H1 (cell line): ENCODE results near the gene ASGR1. TPM values are rescaled to one million over a fixed set of nuclear protein-coding genes. Genes with fewer than 3 reads are reported as not detected.

ENCODE experiments used
- CTCF ChIP-seq, 3 experiments: IDR thresholded peaks; 1 replicate in 2 of 3; 2 replicates in 1 of 3; pipeline versions ENCODE4 v1.5.1 to v1.6.1; 2011; ENCODE audit warnings: low read length in 3 of 3, mild to moderate bottlenecking in 3 of 3, inconsistent platforms in 2 of 3, low read depth in 1 of 3, moderate library complexity in 1 of 3; ENCODE audit not compliant: insufficient read depth in 1 of 3; ENCODE audit errors: control extremely low read depth in 1 of 3
- HDAC2 ChIP-seq, 2 experiments: fragments of 300-600 bp in 1 of 2; sonication (generic) in 1 of 2; IDR thresholded peaks; 2 replicates each; pipeline ENCODE4 v1.6.1; 2011 to 2012; ENCODE audit warnings: low read depth in 2 of 2, low read length in 2 of 2, mild to moderate bottlenecking in 2 of 2, moderate library complexity in 2 of 2, borderline replicate concordance in 1 of 2, inconsistent platforms in 1 of 2
- MAFK ChIP-seq: IDR thresholded peaks from 2 replicates; pipeline ENCODE4 v1.6.1; 2012; ENCODE audit warnings: low read depth, mild to moderate bottlenecking, improper control_type of control experiment, low read length
- POLR2A ChIP-seq, 2 experiments: IDR thresholded peaks; 1 replicate in 1 of 2; 2 replicates in 1 of 2; pipeline ENCODE4 v1.6.1; 2011; ENCODE audit warnings: low read depth in 2 of 2, low read length in 2 of 2, mild to moderate bottlenecking in 2 of 2; ENCODE audit errors: control extremely low read depth in 1 of 2
- RBBP5 ChIP-seq: IDR thresholded peaks from 2 replicates; pipeline ENCODE4 v1.7.1; 2012; ENCODE audit warnings: low read depth, mild to moderate bottlenecking, inconsistent platforms, low read length, moderate library complexity, borderline replicate concordance
- RFX5 ChIP-seq: IDR thresholded peaks from 2 replicates; pipeline ENCODE4 v1.6.1; 2011; ENCODE audit warnings: low read depth, low read length, improper control_type of control experiment, borderline replicate concordance
- SAP30 ChIP-seq: fragments of 300-600 bp; sonication (generic); IDR thresholded peaks from 2 replicates; pipeline ENCODE4 v1.7.1; 2012; ENCODE audit warnings: low read length, moderate library complexity, mild to moderate bottlenecking, inconsistent platforms; ENCODE audit not compliant: insufficient read depth, insufficient replicate concordance
- SP2 ChIP-seq: IDR thresholded peaks from 2 replicates; pipeline ENCODE4 v1.6.1; 2012; ENCODE audit warnings: mild to moderate bottlenecking, low read length, inconsistent platforms
- polyA plus RNA-seq, 7 experiments: library from polyadenylated mRNA; depleted of rRNA in 3 of 7; stranded (reverse) in 5 of 7; unstranded in 2 of 7; fragments of >200 nt in 5 of 7; fragments of 200-250 nt in 2 of 7; gene quantifications; 1 replicate in 5 of 7; 2 replicates in 1 of 7; 4 replicates in 1 of 7; pipeline versions ENCODE4 v1.2.1 to v1.2.3, GENCODE V29; 2011 to 2013; ENCODE audit warnings: missing spikeins in 2 of 7, mixed read lengths in 2 of 7
- total RNA-seq: library from RNA; stranded (reverse); fragmentation: NEBNext Ultra II Directional; extraction: Animal tissue kit (Norgen Biotek cat#: 25700); gene quantifications from 2 replicates; pipeline ENCODE4 v1.2.1, GENCODE V29; 2021
- TF ChIP-seq, protein P1 (sequence below): fragments of 300-600 bp; sonication (generic); IDR thresholded peaks from 2 replicates; pipeline ENCODE4 v1.7.1; 2012; ENCODE audit warnings: low read length, moderate library complexity, mild to moderate bottlenecking, inconsistent platforms; ENCODE audit not compliant: insufficient replicate concordance

Gene ASGR1
- total and polyA plus RNA-seq, 2 of the 8 experiments (the other 6 are each of a cell fraction or from before 2014, with no cell fraction given) = 10.8 to 14.5 TPM

DNA sequence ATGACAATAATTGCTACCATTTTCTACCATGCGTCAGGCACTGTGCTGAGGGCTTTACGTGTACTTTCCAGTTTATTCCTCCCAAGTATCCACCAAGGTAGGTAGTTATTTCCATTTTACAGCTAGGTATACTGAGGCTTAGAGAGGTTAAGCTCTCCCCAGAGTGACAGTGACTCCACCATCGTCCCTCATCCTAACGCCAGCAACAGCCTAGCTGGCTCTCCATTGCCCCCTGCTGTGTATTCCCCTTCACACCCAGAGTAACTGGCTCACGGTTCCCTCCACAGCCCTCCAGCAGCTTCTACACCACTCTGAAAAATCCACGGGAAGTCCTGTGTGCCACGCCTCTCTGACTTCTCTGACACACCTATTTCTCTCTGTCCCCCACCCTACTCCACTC lies 7.1 kb upstream of the ASGR1 start (continued):
- TF ChIP-seq, protein P1, sequence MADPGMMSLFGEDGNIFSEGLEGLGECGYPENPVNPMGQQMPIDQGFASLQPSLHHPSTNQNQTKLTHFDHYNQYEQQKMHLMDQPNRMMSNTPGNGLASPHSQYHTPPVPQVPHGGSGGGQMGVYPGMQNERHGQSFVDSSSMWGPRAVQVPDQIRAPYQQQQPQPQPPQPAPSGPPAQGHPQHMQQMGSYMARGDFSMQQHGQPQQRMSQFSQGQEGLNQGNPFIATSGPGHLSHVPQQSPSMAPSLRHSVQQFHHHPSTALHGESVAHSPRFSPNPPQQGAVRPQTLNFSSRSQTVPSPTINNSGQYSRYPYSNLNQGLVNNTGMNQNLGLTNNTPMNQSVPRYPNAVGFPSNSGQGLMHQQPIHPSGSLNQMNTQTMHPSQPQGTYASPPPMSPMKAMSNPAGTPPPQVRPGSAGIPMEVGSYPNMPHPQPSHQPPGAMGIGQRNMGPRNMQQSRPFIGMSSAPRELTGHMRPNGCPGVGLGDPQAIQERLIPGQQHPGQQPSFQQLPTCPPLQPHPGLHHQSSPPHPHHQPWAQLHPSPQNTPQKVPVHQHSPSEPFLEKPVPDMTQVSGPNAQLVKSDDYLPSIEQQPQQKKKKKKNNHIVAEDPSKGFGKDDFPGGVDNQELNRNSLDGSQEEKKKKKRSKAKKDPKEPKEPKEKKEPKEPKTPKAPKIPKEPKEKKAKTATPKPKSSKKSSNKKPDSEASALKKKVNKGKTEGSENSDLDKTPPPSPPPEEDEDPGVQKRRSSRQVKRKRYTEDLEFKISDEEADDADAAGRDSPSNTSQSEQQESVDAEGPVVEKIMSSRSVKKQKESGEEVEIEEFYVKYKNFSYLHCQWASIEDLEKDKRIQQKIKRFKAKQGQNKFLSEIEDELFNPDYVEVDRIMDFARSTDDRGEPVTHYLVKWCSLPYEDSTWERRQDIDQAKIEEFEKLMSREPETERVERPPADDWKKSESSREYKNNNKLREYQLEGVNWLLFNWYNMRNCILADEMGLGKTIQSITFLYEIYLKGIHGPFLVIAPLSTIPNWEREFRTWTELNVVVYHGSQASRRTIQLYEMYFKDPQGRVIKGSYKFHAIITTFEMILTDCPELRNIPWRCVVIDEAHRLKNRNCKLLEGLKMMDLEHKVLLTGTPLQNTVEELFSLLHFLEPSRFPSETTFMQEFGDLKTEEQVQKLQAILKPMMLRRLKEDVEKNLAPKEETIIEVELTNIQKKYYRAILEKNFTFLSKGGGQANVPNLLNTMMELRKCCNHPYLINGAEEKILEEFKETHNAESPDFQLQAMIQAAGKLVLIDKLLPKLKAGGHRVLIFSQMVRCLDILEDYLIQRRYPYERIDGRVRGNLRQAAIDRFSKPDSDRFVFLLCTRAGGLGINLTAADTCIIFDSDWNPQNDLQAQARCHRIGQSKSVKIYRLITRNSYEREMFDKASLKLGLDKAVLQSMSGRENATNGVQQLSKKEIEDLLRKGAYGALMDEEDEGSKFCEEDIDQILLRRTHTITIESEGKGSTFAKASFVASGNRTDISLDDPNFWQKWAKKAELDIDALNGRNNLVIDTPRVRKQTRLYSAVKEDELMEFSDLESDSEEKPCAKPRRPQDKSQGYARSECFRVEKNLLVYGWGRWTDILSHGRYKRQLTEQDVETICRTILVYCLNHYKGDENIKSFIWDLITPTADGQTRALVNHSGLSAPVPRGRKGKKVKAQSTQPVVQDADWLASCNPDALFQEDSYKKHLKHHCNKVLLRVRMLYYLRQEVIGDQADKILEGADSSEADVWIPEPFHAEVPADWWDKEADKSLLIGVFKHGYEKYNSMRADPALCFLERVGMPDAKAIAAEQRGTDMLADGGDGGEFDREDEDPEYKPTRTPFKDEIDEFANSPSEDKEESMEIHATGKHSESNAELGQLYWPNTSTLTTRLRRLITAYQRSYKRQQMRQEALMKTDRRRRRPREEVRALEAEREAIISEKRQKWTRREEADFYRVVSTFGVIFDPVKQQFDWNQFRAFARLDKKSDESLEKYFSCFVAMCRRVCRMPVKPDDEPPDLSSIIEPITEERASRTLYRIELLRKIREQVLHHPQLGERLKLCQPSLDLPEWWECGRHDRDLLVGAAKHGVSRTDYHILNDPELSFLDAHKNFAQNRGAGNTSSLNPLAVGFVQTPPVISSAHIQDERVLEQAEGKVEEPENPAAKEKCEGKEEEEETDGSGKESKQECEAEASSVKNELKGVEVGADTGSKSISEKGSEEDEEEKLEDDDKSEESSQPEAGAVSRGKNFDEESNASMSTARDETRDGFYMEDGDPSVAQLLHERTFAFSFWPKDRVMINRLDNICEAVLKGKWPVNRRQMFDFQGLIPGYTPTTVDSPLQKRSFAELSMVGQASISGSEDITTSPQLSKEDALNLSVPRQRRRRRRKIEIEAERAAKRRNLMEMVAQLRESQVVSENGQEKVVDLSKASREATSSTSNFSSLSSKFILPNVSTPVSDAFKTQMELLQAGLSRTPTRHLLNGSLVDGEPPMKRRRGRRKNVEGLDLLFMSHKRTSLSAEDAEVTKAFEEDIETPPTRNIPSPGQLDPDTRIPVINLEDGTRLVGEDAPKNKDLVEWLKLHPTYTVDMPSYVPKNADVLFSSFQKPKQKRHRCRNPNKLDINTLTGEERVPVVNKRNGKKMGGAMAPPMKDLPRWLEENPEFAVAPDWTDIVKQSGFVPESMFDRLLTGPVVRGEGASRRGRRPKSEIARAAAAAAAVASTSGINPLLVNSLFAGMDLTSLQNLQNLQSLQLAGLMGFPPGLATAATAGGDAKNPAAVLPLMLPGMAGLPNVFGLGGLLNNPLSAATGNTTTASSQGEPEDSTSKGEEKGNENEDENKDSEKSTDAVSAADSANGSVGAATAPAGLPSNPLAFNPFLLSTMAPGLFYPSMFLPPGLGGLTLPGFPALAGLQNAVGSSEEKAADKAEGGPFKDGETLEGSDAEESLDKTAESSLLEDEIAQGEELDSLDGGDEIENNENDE = no peak
- TF ChIP-seq SAP30 (no peak), CTCF (IDR thresholded peaks at IDR 0.05; ENCODE audit: control extremely low read depth in 1 of 3, insufficient read depth in 1 of 3, low read depth in 1 of 3, low read length in 3 of 3) (peak; percentile 2 to 35 (median 20); a peak in 2 of 4 replicates), POLR2A (IDR thresholded peaks at IDR 0.05; ENCODE audit: control extremely low read depth in 1 of 2, low read depth in 2 of 2, low read length in 2 of 2) (0 out of 3 replicates have a peak, but pooled peaks of 1 of the 2 experiments have one; percentile 29), RFX5 (no peak), SP2 (no peak), MAFK (no peak), RBBP5 (no peak), HDAC2 (IDR thresholded peaks at IDR 0.05; ENCODE audit: borderline replicate concordance in 1 of 2, low read depth in 2 of 2, low read length in 2 of 2) (no peak)
